Activated CD4-positive, CD25-positive, alpha-beta regulatory T cell treated with anti-CD3 and anti-CD28 coated beads, Interleukin-2, amount 50 U/mL, for 24 hours (primary cell): Measurements from ENCODE around the gene CDK9.
"Not testable (repeated sequence)": the region's sequence is repeated elsewhere in the genome, so short reads cannot be mapped to it uniquely, and the experiment has no call there.

Experiments used
- ATAC-seq, 2 donors: fragments of 150-1000 bp; cut with Tn5 transposase; one replicate each; pipeline ENCODE4 v1.10.0; 2021; ENCODE audit warnings: mild to moderate bottlenecking in 1 of 2, moderate library complexity in 1 of 2

Gene CDK9

DNA sequence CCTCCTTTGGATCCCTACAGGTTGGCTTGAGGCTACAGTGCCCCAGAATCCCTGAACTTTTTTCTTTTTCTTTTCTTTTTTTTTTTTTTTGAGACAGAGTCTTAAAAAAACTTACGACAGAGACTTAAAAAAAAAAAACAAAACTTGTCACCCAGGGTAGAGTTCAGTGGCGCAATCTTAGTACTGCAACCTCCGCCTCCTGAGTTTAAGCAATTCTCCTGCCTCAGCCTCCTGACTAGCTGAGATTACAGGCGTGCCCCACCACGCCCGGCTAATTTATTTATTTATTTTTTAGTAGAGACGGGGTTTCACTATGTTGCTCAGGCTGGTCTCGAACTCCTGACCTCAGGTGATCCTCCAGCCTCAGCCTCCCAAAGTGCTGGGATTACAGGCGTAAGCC lies 4.9 kb upstream of the CDK9 start:
- ATAC-seq, result not testable (repeated sequence)

- ATAC-seq, result no peak
These were observed 4.0 kb upstream of the CDK9 start for GRCh38 chr9:127781806-127782205.

DNA sequence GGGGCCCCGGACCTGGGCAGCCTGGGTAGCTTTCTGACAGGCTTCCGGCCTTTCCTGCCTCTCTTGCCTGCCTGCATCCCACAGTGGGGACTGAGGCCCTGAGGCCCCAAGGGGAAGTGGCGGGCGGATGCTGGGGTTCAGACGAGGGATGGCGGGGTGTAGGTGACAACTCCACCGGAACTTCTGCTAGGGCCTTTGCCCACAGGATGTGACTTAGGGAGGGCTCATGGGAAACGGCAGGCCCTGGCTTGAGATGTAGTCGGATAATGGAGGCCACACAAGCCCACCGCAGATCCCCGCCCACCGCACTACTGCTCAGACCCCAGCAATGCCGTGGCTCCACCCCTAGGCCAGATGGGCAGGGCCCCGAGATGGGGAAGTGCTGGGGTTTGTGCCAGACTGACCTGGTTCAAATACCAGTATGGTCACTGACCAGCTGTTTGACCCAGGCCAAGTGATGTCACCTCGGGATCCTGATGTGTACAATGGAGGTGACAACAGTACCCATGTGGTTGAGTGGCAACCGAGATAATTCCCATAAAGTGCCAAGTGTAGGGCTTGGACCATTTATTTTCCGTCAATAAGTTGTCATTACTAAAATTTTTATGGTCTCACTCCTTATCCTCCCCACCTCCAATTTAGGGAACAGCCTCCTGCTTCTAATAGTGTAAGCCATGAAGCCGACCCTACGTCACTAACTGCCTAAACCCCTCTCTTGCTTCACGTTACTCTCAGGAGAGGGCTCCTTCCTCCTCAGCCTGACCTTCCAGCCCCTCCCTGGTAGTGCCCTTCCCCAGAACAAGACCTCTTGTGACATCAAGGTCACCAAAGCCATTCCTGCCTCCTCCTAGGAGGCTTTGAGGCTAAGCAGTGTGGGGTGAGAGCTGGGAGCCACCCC lies 2.5 kb upstream of the CDK9 start:
- ATAC-seq, result peak; percentile 2

GRCh38 chr9:127785023-127785932 lies 556 bp upstream of the CDK9 start:
- ATAC-seq, result peak; percentile 33 to 39

GRCh38 chr9:127786773-127787104 lies 905 bp downstream of the CDK9 start:
- ATAC-seq, result no peak

- peak; percentile 39 to 58 for ATAC-seq
These were observed 2.6 kb downstream of the CDK9 start for GRCh38 chr9:127788337-127789011.

DNA sequence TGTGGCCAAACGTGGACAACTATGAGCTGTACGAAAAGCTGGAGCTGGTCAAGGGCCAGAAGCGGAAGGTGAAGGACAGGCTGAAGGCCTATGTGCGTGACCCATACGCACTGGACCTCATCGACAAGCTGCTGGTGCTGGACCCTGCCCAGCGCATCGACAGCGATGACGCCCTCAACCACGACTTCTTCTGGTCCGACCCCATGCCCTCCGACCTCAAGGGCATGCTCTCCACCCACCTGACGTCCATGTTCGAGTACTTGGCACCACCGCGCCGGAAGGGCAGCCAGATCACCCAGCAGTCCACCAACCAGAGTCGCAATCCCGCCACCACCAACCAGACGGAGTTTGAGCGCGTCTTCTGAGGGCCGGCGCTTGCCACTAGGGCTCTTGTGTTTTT lies 3.3 kb downstream of the CDK9 start:
- no peak for ATAC-seq

GRCh38 chr9:127790094-127790855 lies 4.4 kb downstream of the CDK9 start:
- ATAC-seq, result no peak

DNA sequence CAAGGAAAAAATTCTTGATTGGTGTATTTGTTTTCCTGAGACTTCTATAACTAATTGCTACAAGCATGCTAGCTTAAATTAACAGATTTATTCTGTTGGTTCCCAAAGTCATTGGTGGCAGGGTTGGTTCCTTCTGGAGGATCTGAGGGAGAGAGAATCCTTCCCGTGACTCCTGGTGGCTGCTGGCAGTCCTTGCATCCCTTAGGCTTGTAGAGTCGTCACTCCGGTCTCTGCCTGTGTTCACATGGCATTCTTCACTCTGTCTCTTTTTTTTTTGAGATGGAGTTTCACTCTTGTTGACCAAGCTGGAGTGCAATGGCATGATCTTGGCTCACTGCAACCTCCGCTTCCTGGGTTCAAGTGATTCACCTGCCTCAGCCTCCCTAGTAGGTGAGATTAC lies 5.3 kb downstream of the CDK9 start:
- ATAC-seq, result no peak

DNA sequence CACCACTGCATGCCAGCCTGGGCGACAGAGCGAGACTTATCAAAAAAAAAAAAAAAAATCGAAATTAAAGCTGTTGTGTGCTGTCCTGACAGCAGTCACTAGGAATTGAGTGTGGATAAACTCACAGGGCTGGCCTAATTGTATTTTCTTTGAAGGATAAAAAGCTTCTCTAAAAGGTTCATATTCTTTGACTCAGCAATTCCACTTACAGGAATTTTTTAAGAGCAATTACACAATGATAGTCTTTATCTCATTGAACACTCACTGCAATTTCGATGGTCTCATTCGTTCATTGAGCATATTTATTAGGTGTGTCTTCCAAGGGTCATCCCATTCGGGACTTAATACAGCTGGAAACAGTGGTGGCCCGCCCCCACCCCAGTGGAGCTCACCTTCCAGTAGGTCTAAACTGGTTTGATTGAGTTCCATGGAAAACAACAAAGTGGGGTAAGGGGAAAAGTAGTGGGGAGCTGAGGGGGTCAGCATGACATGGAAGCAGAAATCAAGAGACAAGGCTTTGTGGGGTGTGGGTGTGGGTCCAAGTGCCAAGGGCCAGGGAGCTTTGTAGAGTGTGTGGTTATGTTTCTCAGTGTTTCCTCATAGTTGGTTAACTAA lies 6.7 kb downstream of the CDK9 start:
- ATAC-seq, result no peak

DNA sequence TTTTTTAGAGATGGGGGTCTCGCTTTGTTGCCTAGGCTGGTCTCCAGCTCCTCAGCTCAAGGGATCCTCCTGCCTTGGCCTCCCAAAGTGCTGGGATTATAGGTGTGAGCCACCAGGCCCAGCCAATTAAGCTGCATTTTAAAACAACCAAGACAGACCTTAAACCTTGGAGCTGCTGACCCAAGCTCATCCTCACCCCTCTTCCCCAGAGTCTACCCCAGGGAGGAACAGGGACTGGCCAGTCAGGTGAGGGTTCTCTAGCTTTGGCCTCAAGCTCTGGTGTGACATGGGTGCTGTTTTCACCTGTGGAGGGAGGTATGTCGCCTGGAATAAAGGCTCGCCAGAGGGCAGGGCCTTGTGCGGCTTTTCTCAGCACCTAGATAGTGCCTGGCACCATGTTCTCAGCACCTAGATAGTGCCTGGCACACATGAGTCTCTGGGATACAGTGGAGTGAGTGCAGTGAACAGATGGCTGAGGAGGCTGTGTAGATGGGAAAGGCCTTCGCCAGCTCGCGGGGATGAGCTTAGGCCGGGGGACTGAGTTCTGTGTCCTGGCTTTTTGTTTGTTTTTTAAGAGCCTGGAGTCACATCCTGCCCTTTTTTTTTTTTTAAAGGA lies 7.4 kb downstream of the CDK9 start:
- ATAC-seq, result no peak

DNA sequence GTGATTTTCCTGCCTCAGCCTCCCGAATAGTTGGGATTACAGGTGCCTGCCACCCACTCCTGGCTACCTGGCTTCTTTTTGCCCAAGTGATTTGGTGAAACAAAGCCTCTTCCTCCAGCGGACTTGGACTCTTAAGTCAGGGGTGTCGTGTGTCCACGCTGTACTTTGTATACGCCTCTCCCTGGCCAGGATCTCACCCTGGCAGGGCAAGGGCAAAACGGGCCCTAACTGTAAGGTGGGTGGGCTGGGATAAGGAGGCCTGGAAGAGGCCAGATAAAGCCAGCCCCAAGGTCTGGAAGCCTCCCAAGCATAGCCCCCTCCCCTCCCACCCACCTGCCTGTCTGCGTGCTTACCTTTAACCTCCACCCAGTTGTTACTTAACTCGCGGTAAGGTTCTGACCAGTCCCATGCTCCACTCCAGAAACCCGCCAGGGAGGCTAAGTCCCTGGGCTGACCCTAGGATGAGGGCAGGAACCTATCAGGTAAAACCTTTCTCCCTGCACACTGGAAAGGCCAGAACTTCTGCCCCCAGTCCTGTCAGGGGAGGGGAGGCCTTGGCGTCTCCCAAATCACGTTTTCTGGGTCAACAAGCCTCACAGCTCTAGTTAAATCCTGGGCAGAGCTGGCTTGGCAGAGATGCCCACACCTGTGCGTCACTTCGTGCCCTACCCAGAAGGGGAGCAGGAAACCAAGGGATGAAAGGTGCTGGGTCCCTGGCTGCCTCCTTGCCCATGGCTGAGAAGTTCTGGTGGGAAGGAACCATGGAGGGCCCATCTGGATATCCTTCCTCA lies 8.4 kb downstream of the CDK9 start:
- no peak for ATAC-seq

DNA sequence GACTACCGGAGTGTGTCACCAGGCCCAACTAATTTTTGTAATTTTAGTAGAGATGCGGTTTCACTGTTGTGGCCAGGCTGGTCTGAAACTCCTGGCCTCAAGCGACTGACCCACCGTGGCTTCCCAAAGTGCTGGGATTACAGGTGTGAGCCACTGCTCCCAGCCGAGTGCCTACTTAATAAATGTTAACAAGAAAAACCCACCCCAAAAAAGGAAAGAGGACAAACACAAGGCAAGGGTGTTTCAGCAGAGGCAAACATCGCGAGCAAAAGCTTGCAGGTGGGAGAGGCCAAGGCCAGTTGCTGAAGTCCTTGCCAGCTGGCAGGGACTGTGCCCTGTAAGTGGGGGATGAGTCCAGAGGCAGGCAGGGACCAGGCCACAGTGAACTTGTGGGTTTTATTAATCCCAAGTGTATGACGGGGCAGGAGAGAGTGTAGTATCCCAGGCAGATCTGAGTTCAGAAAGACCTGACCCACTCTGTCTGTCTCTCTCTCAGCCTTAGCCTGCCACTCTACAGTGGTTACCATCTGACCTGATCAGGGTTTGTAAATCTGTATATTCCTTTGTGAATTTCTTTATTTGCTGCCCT lies 10.5 kb downstream of the CDK9 start:
- ATAC-seq, result peak; percentile 30 to 34

DNA sequence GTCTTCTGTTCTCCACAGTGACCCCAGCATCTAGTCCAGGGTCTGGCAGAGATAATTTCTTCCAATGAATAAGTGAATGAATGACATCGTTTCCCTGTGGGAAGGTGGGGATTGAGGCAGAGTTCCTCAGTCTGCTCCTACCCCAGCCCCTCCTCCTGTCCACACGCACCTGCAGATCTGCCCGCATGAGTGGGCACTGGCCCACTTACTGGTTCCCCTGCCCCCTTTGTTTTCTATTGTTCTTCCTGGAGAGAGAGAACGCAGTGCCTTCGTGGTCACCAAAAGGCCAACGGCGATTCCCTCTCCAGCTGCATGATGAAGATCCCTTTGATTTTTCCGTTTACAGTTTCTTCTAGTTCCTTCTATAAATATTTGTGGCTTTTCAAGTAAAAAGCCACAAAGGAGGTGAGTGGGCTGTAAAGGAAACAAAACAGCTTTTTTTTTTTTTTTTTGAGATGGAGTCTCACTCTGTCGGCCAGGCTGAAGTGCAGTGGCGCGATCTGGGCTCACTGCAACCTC lies 11.1 kb downstream of the CDK9 start:
- ATAC-seq, result peak in 1 of 2 donors; percentile 17

- no peak for ATAC-seq
These were observed 16.2 kb downstream of the CDK9 start for GRCh38 chr9:127801955-127802575.

GRCh38 chr9:127802576-127803443 lies 17.0 kb downstream of the CDK9 start, which contains the start of gene FPGS:
Gene FPGS, plus strand, starts transcription at chr9:127802882. Its CDS starts 43 bp downstream, at chr9:127802925.
- peak; percentile 83 to 89 for ATAC-seq

DNA sequence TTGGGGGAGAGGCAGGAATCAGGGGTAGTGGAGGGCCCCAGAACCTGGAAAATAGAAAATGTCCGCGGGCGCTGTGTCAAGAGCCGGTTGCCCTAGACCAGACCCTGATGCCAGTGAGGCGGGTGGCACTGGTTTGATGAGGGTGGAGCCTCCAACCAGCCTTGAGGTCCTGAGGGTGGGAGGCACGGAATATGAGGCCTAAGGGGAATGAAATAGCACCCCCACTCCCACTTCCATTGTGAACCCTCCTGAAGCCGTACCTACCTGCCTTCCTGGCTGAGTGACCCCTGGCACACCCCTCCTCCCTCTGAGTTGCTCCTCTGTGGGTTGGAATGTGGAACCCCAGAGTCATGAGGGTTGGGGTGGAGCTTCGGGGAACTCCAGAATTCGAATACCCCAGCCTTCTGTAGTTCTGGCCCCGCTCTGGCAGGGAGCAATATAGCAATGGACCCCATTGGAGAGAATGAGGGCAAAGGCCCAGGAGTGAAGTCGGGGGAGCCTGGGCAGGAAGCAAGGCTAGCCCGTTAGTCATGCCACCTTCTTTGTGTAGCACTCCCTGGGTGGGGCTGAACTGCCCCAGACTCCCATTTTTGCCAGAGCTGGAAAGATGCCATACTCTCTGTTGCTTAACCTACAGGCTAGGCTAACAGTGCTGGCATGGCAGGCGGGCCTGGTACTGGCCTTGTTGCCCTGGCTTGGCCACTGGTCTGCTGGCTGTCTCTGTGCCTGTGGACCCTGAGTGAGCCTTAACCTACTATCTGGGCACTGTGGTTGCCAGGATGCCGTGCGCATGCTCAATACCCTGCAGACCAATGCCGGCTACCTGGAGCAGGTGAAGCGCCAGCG lies 17.9 kb downstream of the CDK9 start:
- ATAC-seq, result no peak
